ENCODE data around the gene MAJIN.
"Not testable (repeated sequence)": the region's sequence is repeated elsewhere in the genome, so short reads cannot be mapped to it uniquely, and the experiment has no call there.

Gene MAJIN

GRCh38 chr11:65003968-65004367, 32.1 kb upstream of the MAJIN start:
- H3K4me3 ChIP-seq (ENCODE audit: low read depth, low read length); H3K9me3 ChIP-seq (ENCODE audit: control insufficient read depth, insufficient read depth, low read length); H3K4me1 ChIP-seq (ENCODE audit: control insufficient read depth, insufficient read depth, low read length); H3K27me3 ChIP-seq (ENCODE audit: control insufficient read depth, insufficient read depth, low read length); H3K36me3 ChIP-seq (ENCODE audit: control insufficient read depth, insufficient read depth, low read length); H3K9ac ChIP-seq (ENCODE audit: low read depth, low read length): not testable (repeated sequence)

GRCh38 chr11:65003282-65003681, 31.4 kb upstream of the MAJIN start:
- no peaks in the 10 kb centered on the region for H3K36me3 ChIP-seq (ENCODE audit: control insufficient read depth, insufficient read depth, low read length)
- no peak overlapping the region for H3K9ac ChIP-seq (ENCODE audit: low read depth, low read length)
- no peaks in the 10 kb centered on the region for H3K4me1 ChIP-seq (ENCODE audit: control insufficient read depth, insufficient read depth, low read length)
- no peaks in the 10 kb centered on the region for H3K27me3 ChIP-seq (ENCODE audit: control insufficient read depth, insufficient read depth, low read length)
- no peak overlapping the region for H3K4me3 ChIP-seq (ENCODE audit: low read depth, low read length)
- no peaks in the 10 kb centered on the region for H3K9me3 ChIP-seq (ENCODE audit: control insufficient read depth, insufficient read depth, low read length)

GRCh38 chr11:65002706-65003105, 30.8 kb upstream of the MAJIN start:
- H3K4me1 ChIP-seq (ENCODE audit: control insufficient read depth, insufficient read depth, low read length), result no peaks in the 10 kb centered on the region

GRCh38 chr11:64999478-64999877, 27.6 kb upstream of the MAJIN start:
- Histone ChIP-seq H3K36me3 (ENCODE audit: control insufficient read depth, insufficient read depth, low read length) (no peaks in the 10 kb centered on the region), H3K9me3 (ENCODE audit: control insufficient read depth, insufficient read depth, low read length) (no peaks in the 10 kb centered on the region), H3K4me3 (ENCODE audit: low read depth, low read length) (no peak overlapping the region), H3K9ac (ENCODE audit: low read depth, low read length) (no peak overlapping the region), H3K4me1 (ENCODE audit: control insufficient read depth, insufficient read depth, low read length) (no peaks in the 10 kb centered on the region), H3K27me3 (ENCODE audit: control insufficient read depth, insufficient read depth, low read length) (no peaks in the 10 kb centered on the region)

More at GRCh38 chr11:65002706-65003105, 30.8 kb upstream of the MAJIN start:
- Histone ChIP-seq H3K9ac (ENCODE audit: low read depth, low read length) (no peak overlapping the region), H3K27me3 (ENCODE audit: control insufficient read depth, insufficient read depth, low read length) (no peaks in the 10 kb centered on the region), H3K36me3 (ENCODE audit: control insufficient read depth, insufficient read depth, low read length) (no peaks in the 10 kb centered on the region), H3K9me3 (ENCODE audit: control insufficient read depth, insufficient read depth, low read length) (no peaks in the 10 kb centered on the region), H3K4me3 (ENCODE audit: low read depth, low read length) (no peak overlapping the region)

GRCh38 chr11:64998690-64999431, 27.0 kb upstream of the MAJIN start:
- no peaks in the 10 kb centered on the region for H3K36me3 ChIP-seq (ENCODE audit: control insufficient read depth, insufficient read depth, low read length)
- H3K4me3 ChIP-seq (ENCODE audit: low read depth, low read length), result no peak overlapping the region
- no peaks in the 10 kb centered on the region for H3K4me1 ChIP-seq (ENCODE audit: control insufficient read depth, insufficient read depth, low read length)
- no peaks in the 10 kb centered on the region for H3K9me3 ChIP-seq (ENCODE audit: control insufficient read depth, insufficient read depth, low read length)
- H3K9ac ChIP-seq (ENCODE audit: low read depth, low read length), result no peak overlapping the region
- no peaks in the 10 kb centered on the region for H3K27me3 ChIP-seq (ENCODE audit: control insufficient read depth, insufficient read depth, low read length)

- Histone ChIP-seq H3K4me3 (ENCODE audit: low read depth, low read length) (no peak overlapping the region), H3K9ac (ENCODE audit: low read depth, low read length) (no peak overlapping the region), H3K9me3 (ENCODE audit: control insufficient read depth, insufficient read depth, low read length) (no peaks in the 10 kb centered on the region), H3K4me1 (ENCODE audit: control insufficient read depth, insufficient read depth, low read length) (no peaks in the 10 kb centered on the region), H3K27me3 (ENCODE audit: control insufficient read depth, insufficient read depth, low read length) (no peaks in the 10 kb centered on the region), H3K36me3 (ENCODE audit: control insufficient read depth, insufficient read depth, low read length) (no peaks in the 10 kb centered on the region)
Observed at GRCh38 chr11:64998141-64998540, 26.2 kb upstream of the MAJIN start.

- H3K27me3 ChIP-seq (ENCODE audit: control insufficient read depth, insufficient read depth, low read length), result no peaks in the 10 kb centered on the region
- peak within 1 kb of the TSS; percentile 23 for H3K4me3 ChIP-seq (ENCODE audit: low read depth, low read length)
- no peaks in the 10 kb centered on the region for H3K36me3 ChIP-seq (ENCODE audit: control insufficient read depth, insufficient read depth, low read length)
- no peaks in the 10 kb centered on the region for H3K9me3 ChIP-seq (ENCODE audit: control insufficient read depth, insufficient read depth, low read length)
- no peaks in the 10 kb centered on the region for H3K4me1 ChIP-seq (ENCODE audit: control insufficient read depth, insufficient read depth, low read length)
- no peak within 1 kb of the TSS for H3K9ac ChIP-seq (ENCODE audit: low read depth, low read length)
Observed at GRCh38 chr11:64996710-64997380, 24.9 kb upstream of the MAJIN start, which contains the start of gene BATF2. BATF2 (minus strand) TSS chr11:64996971; CDS start chr11:64996914, 57 bp downstream.

GRCh38 chr11:64996327-64996709, 24.4 kb upstream of the MAJIN start:
- Histone ChIP-seq H3K9ac (ENCODE audit: low read depth, low read length) (no peak overlapping the region), H3K27me3 (ENCODE audit: control insufficient read depth, insufficient read depth, low read length) (no peaks in the 10 kb centered on the region), H3K9me3 (ENCODE audit: control insufficient read depth, insufficient read depth, low read length) (no peaks in the 10 kb centered on the region), H3K4me1 (ENCODE audit: control insufficient read depth, insufficient read depth, low read length) (no peaks in the 10 kb centered on the region), H3K4me3 (ENCODE audit: low read depth, low read length) (peak overlapping the region; percentile 23), H3K36me3 (ENCODE audit: control insufficient read depth, insufficient read depth, low read length) (no peaks in the 10 kb centered on the region)

GRCh38 chr11:64994318-64994717, 22.4 kb upstream of the MAJIN start:
- Histone ChIP-seq H3K9ac (ENCODE audit: low read depth, low read length) (no peak overlapping the region), H3K4me3 (ENCODE audit: low read depth, low read length) (no peak overlapping the region), H3K9me3 (ENCODE audit: control insufficient read depth, insufficient read depth, low read length) (no peaks in the 10 kb centered on the region), H3K27me3 (ENCODE audit: control insufficient read depth, insufficient read depth, low read length) (no peaks in the 10 kb centered on the region), H3K4me1 (ENCODE audit: control insufficient read depth, insufficient read depth, low read length) (no peaks in the 10 kb centered on the region), H3K36me3 (ENCODE audit: control insufficient read depth, insufficient read depth, low read length) (no peaks in the 10 kb centered on the region)

- no peak overlapping the region for H3K4me3 ChIP-seq (ENCODE audit: low read depth, low read length)
- H3K36me3 ChIP-seq (ENCODE audit: control insufficient read depth, insufficient read depth, low read length), result no peaks in the 10 kb centered on the region
- H3K9ac ChIP-seq (ENCODE audit: low read depth, low read length), result no peak overlapping the region
- H3K4me1 ChIP-seq (ENCODE audit: control insufficient read depth, insufficient read depth, low read length), result no peaks in the 10 kb centered on the region
- H3K27me3 ChIP-seq (ENCODE audit: control insufficient read depth, insufficient read depth, low read length), result no peaks in the 10 kb centered on the region
- no peaks in the 10 kb centered on the region for H3K9me3 ChIP-seq (ENCODE audit: control insufficient read depth, insufficient read depth, low read length)
Observed at GRCh38 chr11:64990222-64990923, 18.5 kb upstream of the MAJIN start.

- H3K9me3 ChIP-seq (ENCODE audit: control insufficient read depth, insufficient read depth, low read length), result no peaks in the 10 kb centered on the region
- no peaks in the 10 kb centered on the region for H3K27me3 ChIP-seq (ENCODE audit: control insufficient read depth, insufficient read depth, low read length)
- H3K9ac ChIP-seq (ENCODE audit: low read depth, low read length), result no peak overlapping the region
- H3K4me3 ChIP-seq (ENCODE audit: low read depth, low read length), result no peak overlapping the region
- H3K4me1 ChIP-seq (ENCODE audit: control insufficient read depth, insufficient read depth, low read length), result no peaks in the 10 kb centered on the region
- H3K36me3 ChIP-seq (ENCODE audit: control insufficient read depth, insufficient read depth, low read length), result no peaks in the 10 kb centered on the region
Observed at GRCh38 chr11:64989416-64989815, 17.5 kb upstream of the MAJIN start.

Data from iPS-15b (cell line).